Measurements from ENCODE around the gene WWOX. TPM values are rescaled to one million over a fixed set of nuclear protein-coding genes. Genes with fewer than 3 reads are reported as not detected.

Gene WWOX
- total and polyA plus RNA-seq, 2 experiments from 2014 or later = 17.0 to 39.8 TPM

- 45% methylated on average over 3 of the region's 3 CpGs for WGBS (ENCODE audit: low lambda C conversion rate, missing lambda C conversion rate)
- DNase-seq (ENCODE audit: low spot score) = no peak
- Histone ChIP-seq H3K9me2 (replicated peaks; ENCODE audit: insufficient read depth) (no peaks in the 10 kb centered on the region), H3K9me3 (ENCODE audit: low read depth) (no peaks in the 10 kb centered on the region), H3K79me2 (no peaks in the 10 kb centered on the region), H3K36me3 (replicated peaks; ENCODE audit: insufficient read depth, low read depth) (no peaks in the 10 kb centered on the region), H3K4me2 (no peak overlapping the region), H3K27me3 (no peaks in the 10 kb centered on the region), H2AFZ (no peak overlapping the region), H4K20me1 (ENCODE audit: insufficient read depth, poor library complexity, severe bottlenecking) (no peaks in the 10 kb centered on the region), H3K27ac (no peak overlapping the region), H3K4me3 (no peak overlapping the region), H3K4me1 (ENCODE audit: insufficient read depth) (no peaks in the 10 kb centered on the region)
- TF ChIP-seq CTCF (IDR thresholded peaks at IDR 0.05; ENCODE audit: poor library complexity) (no peak), EZH2 (IDR thresholded peaks at IDR 0.05; ENCODE audit: borderline replicate concordance) (no peak), EZH2phosphoT487 (IDR thresholded peaks at IDR 0.05; ENCODE audit: low read depth, severe bottlenecking, unreplicated experiment) (no peak)
These were observed 328.7 kb downstream of the WWOX start for GRCh38 chr16:78428193-78428592.

GRCh38 chr16:78430281-78430680 is 330.8 kb downstream of the WWOX start:
- no peak for DNase-seq (ENCODE audit: low spot score)
- Histone ChIP-seq H3K27ac (no peak overlapping the region), H3K9me3 (ENCODE audit: low read depth) (no peaks in the 10 kb centered on the region), H3K4me2 (no peak overlapping the region), H4K20me1 (ENCODE audit: insufficient read depth, poor library complexity, severe bottlenecking) (no peaks in the 10 kb centered on the region), H3K27me3 (no peaks in the 10 kb centered on the region), H3K36me3 (replicated peaks; ENCODE audit: insufficient read depth, low read depth) (no peaks in the 10 kb centered on the region), H3K79me2 (no peaks in the 10 kb centered on the region), H3K9me2 (replicated peaks; ENCODE audit: insufficient read depth) (no peaks in the 10 kb centered on the region), H2AFZ (no peak overlapping the region), H3K4me1 (ENCODE audit: insufficient read depth) (no peaks in the 10 kb centered on the region), H3K4me3 (no peak overlapping the region)
- WGBS (ENCODE audit: low lambda C conversion rate, missing lambda C conversion rate) = 92% methylated on average over 4 of the region's 4 CpGs
- TF ChIP-seq CTCF (IDR thresholded peaks at IDR 0.05; ENCODE audit: poor library complexity) (no peak), EZH2phosphoT487 (IDR thresholded peaks at IDR 0.05; ENCODE audit: low read depth, severe bottlenecking, unreplicated experiment) (no peak), EZH2 (IDR thresholded peaks at IDR 0.05; ENCODE audit: borderline replicate concordance) (no peak)

- 83% methylated on average over 6 of the region's 6 CpGs for WGBS (ENCODE audit: low lambda C conversion rate, missing lambda C conversion rate)
These were observed 331.7 kb downstream of the WWOX start for GRCh38 chr16:78431004-78431670.

More at GRCh38 chr16:78431004-78431670, 331.7 kb downstream of the WWOX start:
- TF ChIP-seq CTCF (IDR thresholded peaks at IDR 0.05; ENCODE audit: poor library complexity) = no peak
- no peak for TF ChIP-seq EZH2phosphoT487 (IDR thresholded peaks at IDR 0.05; ENCODE audit: low read depth, severe bottlenecking, unreplicated experiment)
- no peak for TF ChIP-seq EZH2 (IDR thresholded peaks at IDR 0.05; ENCODE audit: borderline replicate concordance)
- Histone ChIP-seq H3K36me3 (replicated peaks; ENCODE audit: insufficient read depth, low read depth) (no peaks in the 10 kb centered on the region), H3K4me2 (no peak overlapping the region), H3K9me2 (replicated peaks; ENCODE audit: insufficient read depth) (no peaks in the 10 kb centered on the region), H3K4me1 (ENCODE audit: insufficient read depth) (no peaks in the 10 kb centered on the region), H3K4me3 (no peak overlapping the region), H3K9me3 (ENCODE audit: low read depth) (no peaks in the 10 kb centered on the region), H3K27ac (no peak overlapping the region), H4K20me1 (ENCODE audit: insufficient read depth, poor library complexity, severe bottlenecking) (no peaks in the 10 kb centered on the region), H3K27me3 (no peaks in the 10 kb centered on the region), H2AFZ (no peak overlapping the region), H3K79me2 (no peaks in the 10 kb centered on the region)
- no peak for DNase-seq (ENCODE audit: low spot score)

All from hepatocyte (in vitro differentiated cells).